Fibroblast of lung (primary cell): ENCODE measurements around the gene ABHD6. TPM values are rescaled to one million over a fixed set of nuclear protein-coding genes. Genes with fewer than 3 reads are reported as not detected.

Experiments
- DNase-seq, 2 donors: peaks; one replicate each; pipeline versions ENCODE4 v3.0.0 to v3.0.0-alpha.2; 2010; ENCODE audit warnings: low read depth in 2 of 2
- H2AFZ ChIP-seq: 2 replicates; pipeline ENCODE4 v1.5.1; 2012; ENCODE audit warnings: low read length, control low read depth, inconsistent platforms
- H3K27ac ChIP-seq: 2 replicates; pipeline ENCODE4 v1.5.1; 2011; ENCODE audit warnings: low read length, control low read depth; ENCODE audit not compliant: insufficient read depth
- H3K27me3 ChIP-seq: 2 replicates; pipeline ENCODE4 v1.5.1; 2011; ENCODE audit warnings: mild to moderate bottlenecking, low read length; ENCODE audit not compliant: control insufficient read depth, insufficient read depth
- H3K36me3 ChIP-seq: 2 replicates; pipeline ENCODE4 v1.5.1; 2011; ENCODE audit warnings: low read length; ENCODE audit not compliant: control insufficient read depth, insufficient read depth
- H3K4me1 ChIP-seq: 2 replicates; pipeline ENCODE4 v1.5.1; 2011; ENCODE audit warnings: low read length; ENCODE audit not compliant: control insufficient read depth, insufficient read depth; ENCODE audit errors: extremely low read depth
- H3K4me2 ChIP-seq: 2 replicates; pipeline ENCODE4 v1.5.1; 2011; ENCODE audit warnings: low read length, control low read depth; ENCODE audit not compliant: insufficient read depth; ENCODE audit errors: extremely low read depth
- H3K4me3 ChIP-seq, 4 experiments: fragments of 200-600 bp in 1 of 4; sonication (generic) in 1 of 4; replicated peaks in 1 of 4; 2 replicates each; pipeline ENCODE4 v1.5.1; 2011 to 2016; ENCODE audit warnings: low read length in 4 of 4, low read depth in 3 of 4, mild to moderate bottlenecking in 3 of 4, control low read depth in 2 of 4, inconsistent platforms in 1 of 4, mixed read lengths in 1 of 4; ENCODE audit not compliant: insufficient read depth in 1 of 4; ENCODE audit errors: control extremely low read depth in 1 of 4
- H3K79me2 ChIP-seq: 2 replicates; pipeline ENCODE4 v1.5.1; 2012; ENCODE audit warnings: mild to moderate bottlenecking, low read length, inconsistent platforms; ENCODE audit not compliant: control insufficient read depth, insufficient read depth
- H3K9ac ChIP-seq: 2 replicates; pipeline ENCODE4 v1.5.1; 2011; ENCODE audit warnings: mild to moderate bottlenecking, low read length, control low read depth; ENCODE audit not compliant: insufficient read depth
- H3K9me3 ChIP-seq: 2 replicates; pipeline ENCODE4 v1.5.1; 2012; ENCODE audit warnings: low read depth, low read length; ENCODE audit not compliant: control insufficient read depth, insufficient read depth
- H4K20me1 ChIP-seq: 2 replicates; pipeline ENCODE4 v1.5.1; 2011; ENCODE audit warnings: low read length; ENCODE audit not compliant: control insufficient read depth, insufficient read depth; ENCODE audit errors: extremely low read depth
- CTCF ChIP-seq, 2 donors: IDR thresholded peaks in 1 of 2; conservative IDR thresholded peaks in 1 of 2; 1 replicate in 1 of 2; 2 replicates in 1 of 2; pipeline ENCODE4 v1.5.1; 2011 to 2012; ENCODE audit warnings: low read length in 2 of 2, control low read depth in 1 of 2, inconsistent platforms in 1 of 2, low read depth in 1 of 2, mild to moderate bottlenecking in 1 of 2
- EZH2 ChIP-seq: IDR thresholded peaks from 2 replicates; pipeline ENCODE4 v1.5.1; 2012; ENCODE audit warnings: low read length, control low read depth, mild to moderate bottlenecking; ENCODE audit errors: missing control alignments
- polyA plus RNA-seq, 2 donors: library from polyadenylated mRNA; depleted of rRNA in 1 of 2; stranded (reverse) in 1 of 2; unstranded in 1 of 2; fragments of >200 nt; gene quantifications; 2 replicates each; pipeline ENCODE4 v1.2.1, GENCODE V29; 2011 to 2012; ENCODE audit warnings: missing spikeins in 1 of 2
- total RNA-seq: library from RNA; depleted of rRNA; stranded (reverse); fragments of >200 nt; gene quantifications from 2 replicates; pipeline ENCODE4 v1.2.1, GENCODE V29; 2014

Gene ABHD6
- total and polyA plus RNA-seq, 2 donors (not counting 1 experiment from before 2014, with no cell fraction given) = 7.3 to 13.5 TPM

DNA sequence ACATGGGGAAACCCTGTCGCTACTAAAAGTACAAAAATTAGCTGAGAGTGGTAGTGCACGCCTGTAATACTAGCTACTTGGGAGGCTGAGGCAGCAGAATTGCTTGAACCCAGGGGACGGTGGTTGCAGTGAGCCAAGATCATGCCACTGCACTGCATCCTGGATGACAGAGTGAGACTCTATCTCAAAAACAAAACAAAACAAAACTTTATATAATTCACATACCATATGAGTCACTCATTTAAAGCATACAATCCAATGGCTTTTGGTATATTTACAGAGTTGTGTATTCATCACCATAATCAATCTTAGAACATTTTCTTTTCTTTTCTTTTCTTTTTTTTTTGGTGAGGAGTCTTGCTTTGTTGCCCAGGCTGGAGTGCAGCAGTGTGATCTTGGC lies 103.8 kb downstream of the ABHD6 start:
- H3K4me2 ChIP-seq = no peak overlapping the region
- peaks cover 7% of the 10 kb centered on the region for H3K4me1 ChIP-seq
- H4K20me1 ChIP-seq = no peaks in the 10 kb centered on the region
- peaks cover 9% of the 10 kb centered on the region for H3K79me2 ChIP-seq
- no peak overlapping the region for H2AFZ ChIP-seq
- no peaks in the 10 kb centered on the region for H3K27me3 ChIP-seq
- no peak overlapping the region for H3K9ac ChIP-seq
- peak in 1 of 2 donors; percentile 18 for DNase-seq
- H3K4me3 ChIP-seq = no peak overlapping the region
- TF ChIP-seq EZH2 (no peak), CTCF (conservative IDR thresholded peaks at IDR 0.05 in 1 of 2, IDR thresholded peaks at IDR 0.05 in 1 of 2; ENCODE audit: low read depth in 1 of 2, low read length in 2 of 2) (no peak)
- H3K36me3 ChIP-seq = peaks cover 1% of the 10 kb centered on the region
- no peaks in the 10 kb centered on the region for H3K9me3 ChIP-seq
- H3K27ac ChIP-seq = no peak overlapping the region

- Histone ChIP-seq H3K27me3 (no peaks in the 10 kb centered on the region), H3K9me3 (no peaks in the 10 kb centered on the region), H3K36me3 (peaks cover 1% of the 10 kb centered on the region), H3K4me2 (no peak overlapping the region), H3K27ac (no peak overlapping the region), H3K9ac (no peak overlapping the region), H2AFZ (no peak overlapping the region), H3K4me1 (peaks cover 4% of the 10 kb centered on the region), H3K4me3 (no peak overlapping the region), H4K20me1 (no peaks in the 10 kb centered on the region), H3K79me2 (peaks cover 5% of the 10 kb centered on the region)
- TF ChIP-seq CTCF (conservative IDR thresholded peaks at IDR 0.05 in 1 of 2, IDR thresholded peaks at IDR 0.05 in 1 of 2; ENCODE audit: low read depth in 1 of 2, low read length in 2 of 2) (no peak), EZH2 (no peak)
- DNase-seq = no peak
These were observed 105.1 kb downstream of the ABHD6 start for GRCh38 chr3:58342676-58343075.

Other genes with a start within 250 kb of the ABHD6 start
- gene FLNB, start 229.4 kb upstream of the ABHD6 start, total RNA-seq = 51.6 and 81.7 TPM in 2 replicates
- gene FLNB, start 229.4 kb upstream of the ABHD6 start, polyA plus RNA-seq = 47.9 and 105 TPM in 2 replicates
- gene DNASE1L3, start 26.8 kb upstream of the ABHD6 start, total RNA-seq = not detected in 2 replicates
- gene DNASE1L3, start 26.8 kb upstream of the ABHD6 start, polyA plus RNA-seq = not detected in 2 replicates
- 10.6 and 11.0 TPM in 2 replicates for gene RPP14, start 68.5 kb downstream of the ABHD6 start, total RNA-seq
- 16.9 and 17.1 TPM in 2 replicates for gene RPP14, start 68.5 kb downstream of the ABHD6 start, polyA plus RNA-seq
- gene HTD2, start 68.7 kb downstream of the ABHD6 start, total RNA-seq = 8.9 and 9.5 TPM in 2 replicates
- 8.6 and 10.3 TPM in 2 replicates for gene HTD2, start 68.7 kb downstream of the ABHD6 start, polyA plus RNA-seq
- 56.8 and 65.2 TPM in 2 replicates for gene PXK, start 95.1 kb downstream of the ABHD6 start, total RNA-seq
- 49.6 and 54.6 TPM in 2 replicates for gene PXK, start 95.1 kb downstream of the ABHD6 start, polyA plus RNA-seq
- gene PDHB, start 196.0 kb downstream of the ABHD6 start, total RNA-seq = 69.3 and 69.9 TPM in 2 replicates
- gene PDHB, start 196.0 kb downstream of the ABHD6 start, polyA plus RNA-seq = 135 and 201 TPM in 2 replicates